HG02852 (cell line): Measurements from ENCODE around the gene CCDC85B.

Experiments used
- ATAC-seq: cut with Tn5 transposase; IDR thresholded peaks from one replicate; pipeline ENCODE4 v1.9.1; 2021; ENCODE audit warnings: mild to moderate bottlenecking, moderate library complexity; ENCODE audit not compliant: unreplicated experiment

Gene CCDC85B

GRCh38 chr11:65903715-65904114, 13.2 kb downstream of the CCDC85B start:
- ATAC-seq, result no peak

GRCh38 chr11:65906602-65907001, 16.1 kb downstream of the CCDC85B start:
- no peak for ATAC-seq

GRCh38 chr11:65907878-65908277, 17.4 kb downstream of the CCDC85B start:
- ATAC-seq, result no peak

DNA sequence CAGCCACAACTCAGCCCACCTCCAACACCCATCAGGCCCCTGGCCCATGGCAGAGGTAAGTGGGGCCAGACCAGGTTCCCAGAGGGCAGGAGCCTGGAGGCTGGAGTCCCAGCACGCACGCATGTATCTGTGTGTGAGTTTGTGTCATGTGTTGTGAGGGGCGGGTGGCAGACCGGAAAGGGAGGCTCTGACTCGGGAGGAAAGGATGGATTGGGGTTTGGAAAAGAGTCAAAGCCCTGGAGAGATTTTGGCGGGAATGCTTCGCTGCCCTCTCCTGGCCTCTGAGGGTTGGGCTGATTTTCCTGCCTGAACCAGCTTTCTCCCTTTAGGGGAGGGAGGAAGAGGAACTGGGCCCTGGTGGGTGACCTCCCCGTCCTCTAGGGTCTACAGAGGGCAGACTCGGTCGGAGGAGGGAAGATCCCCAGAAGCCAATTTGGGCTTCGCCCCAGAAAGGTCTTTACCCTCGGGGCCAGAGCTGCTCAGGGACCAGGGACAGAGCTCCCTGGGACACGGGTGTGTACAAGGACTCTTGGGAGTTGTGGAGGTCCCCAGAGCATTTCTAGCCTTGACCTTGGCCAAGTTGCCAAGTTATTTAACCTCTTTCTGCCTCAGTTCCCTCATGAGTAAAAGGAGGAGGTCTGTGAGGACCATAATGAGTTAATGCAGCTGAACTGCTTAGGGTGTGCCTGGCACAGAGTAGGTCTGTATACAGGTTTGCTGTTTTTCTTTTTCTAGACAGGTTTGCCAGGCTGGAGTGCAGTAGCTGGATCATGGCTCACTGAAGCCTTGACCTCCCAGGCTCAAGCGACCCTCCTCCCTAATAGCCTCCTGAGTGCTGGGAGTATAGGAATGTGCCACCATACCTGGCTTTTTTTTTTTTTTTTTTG, 21.5 kb downstream of the CCDC85B start:
- no peak for ATAC-seq

- ATAC-seq, result no peak
Observed at GRCh38 chr11:65912845-65913244, 22.4 kb downstream of the CCDC85B start.

- ATAC-seq, result no peak
Observed at GRCh38 chr11:65915101-65915820, 24.8 kb downstream of the CCDC85B start.

- ATAC-seq, result no peak
Observed at GRCh38 chr11:65915821-65916251, 25.4 kb downstream of the CCDC85B start.

DNA sequence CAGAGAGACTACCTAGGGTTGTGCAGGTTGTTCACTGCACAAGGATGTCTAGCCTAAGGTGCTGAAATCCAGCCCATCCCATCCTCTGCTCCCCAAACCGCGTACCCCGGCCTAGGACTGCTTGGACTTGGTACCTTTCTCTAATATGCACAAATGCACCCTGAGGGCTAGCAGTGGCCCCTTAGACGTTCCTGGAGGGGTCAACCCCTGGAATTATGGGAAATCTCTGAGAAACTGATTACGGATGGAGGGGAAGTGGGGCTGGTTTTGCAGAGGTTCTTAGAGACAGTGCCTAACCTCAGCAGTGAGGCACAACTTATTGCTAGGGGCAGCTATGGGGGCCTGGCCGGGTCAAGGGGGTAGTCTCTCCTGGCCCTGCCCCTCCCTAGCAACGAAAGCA, 25.9 kb downstream of the CCDC85B start:
- no peak for ATAC-seq

DNA sequence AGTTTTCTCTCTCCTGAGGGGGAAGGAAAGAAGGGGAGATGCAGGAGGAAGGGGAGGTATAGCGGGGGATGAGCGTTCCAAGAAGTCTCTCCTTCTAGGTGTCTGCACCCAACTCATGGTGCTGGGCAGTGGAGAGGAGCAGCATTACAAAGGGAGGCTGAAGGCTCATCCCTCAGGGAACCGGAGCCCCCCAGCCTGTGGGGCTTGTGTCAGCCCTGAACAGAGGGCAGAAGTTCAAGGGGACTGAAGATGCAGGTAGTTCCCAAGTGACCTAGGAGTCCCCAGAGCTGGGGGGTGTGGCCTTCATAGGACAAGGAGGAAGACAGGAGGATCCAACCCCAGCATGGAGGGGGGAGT, 26.6 kb downstream of the CCDC85B start:
- no peak for ATAC-seq

GRCh38 chr11:65917434-65918210, 27.1 kb downstream of the CCDC85B start:
- no peak for ATAC-seq

DNA sequence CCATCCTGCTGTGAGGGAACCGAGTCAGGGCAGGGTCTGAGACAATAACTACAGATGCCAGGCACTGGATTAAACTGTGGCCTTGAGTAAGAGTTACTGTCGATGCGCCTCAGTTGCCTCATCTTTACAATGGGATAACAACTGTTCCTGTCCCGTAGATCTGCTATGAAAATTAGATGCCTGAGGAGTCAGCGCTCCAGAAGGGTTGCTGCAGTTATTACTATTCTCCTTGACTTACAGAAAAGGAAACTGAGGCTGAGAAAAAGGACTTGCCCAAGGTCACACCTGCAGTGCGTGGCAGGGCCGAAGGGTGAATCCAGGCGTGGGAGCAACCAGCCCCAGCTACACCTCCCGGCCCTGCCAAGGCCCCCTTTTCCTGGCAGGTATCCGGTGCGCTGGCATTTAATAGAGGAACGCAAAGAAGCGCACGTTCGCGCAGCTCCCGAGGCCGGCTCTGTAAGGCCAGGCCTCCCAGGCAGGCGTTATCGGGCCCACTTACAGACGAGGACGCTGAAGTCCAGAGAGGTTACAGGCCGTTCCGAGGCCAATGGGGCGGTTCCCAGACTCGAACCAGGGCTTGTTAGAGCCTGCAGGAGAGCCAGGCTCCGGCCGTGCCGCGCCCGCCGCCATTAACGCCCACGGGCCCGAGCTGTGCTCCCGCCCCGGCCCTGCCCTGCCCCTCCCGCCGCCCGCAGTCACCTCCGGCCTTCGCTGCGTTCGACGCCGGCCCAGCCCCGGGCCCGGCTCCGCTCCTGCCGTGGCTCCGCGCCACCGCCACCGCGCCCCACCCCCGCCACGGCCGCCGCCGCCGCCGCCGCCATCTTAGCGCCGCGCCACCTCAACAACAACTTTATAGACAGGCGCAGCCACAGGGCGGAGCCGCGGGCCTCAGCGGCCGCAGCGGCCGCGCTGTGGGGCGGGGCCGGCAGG, 28.0 kb downstream of the CCDC85B start, which contains the start of gene C11orf68:
C11orf68 (minus strand) TSS at position 852 of the 930 bp plus-strand sequence; CDS start at position 821, 31 bp downstream.
- ATAC-seq, result peak; percentile 48

DNA sequence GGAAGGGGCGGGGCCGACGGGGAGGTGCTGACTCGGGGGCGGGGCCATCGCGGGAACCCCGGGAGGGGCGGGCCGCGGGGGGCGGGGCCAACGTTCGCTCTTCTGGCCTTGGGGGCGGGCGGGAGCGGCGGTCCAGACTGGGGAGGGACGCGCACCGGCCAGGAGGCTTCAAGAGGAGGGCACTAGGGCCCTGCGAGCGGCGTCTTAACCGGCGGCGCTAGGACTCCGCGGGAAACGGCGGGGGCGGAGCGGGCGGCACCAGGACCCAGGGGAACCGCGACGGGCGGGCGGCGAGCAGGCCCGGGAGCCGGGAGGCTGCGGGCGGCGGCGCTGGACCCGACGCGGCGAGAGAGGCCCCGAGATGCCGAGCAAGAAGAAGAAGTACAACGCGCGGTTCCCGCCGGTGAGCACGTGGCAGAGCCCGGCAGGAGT, 28.7 kb downstream of the CCDC85B start, which contains the start of gene DRAP1:
DRAP1 (plus strand) TSS at position 286 of the 432 bp plus-strand sequence; CDS start at position 362, 76 bp downstream.
- peak; percentile 82 for ATAC-seq

GRCh38 chr11:65919573-65920371, 29.3 kb downstream of the CCDC85B start:
- ATAC-seq, result peak; percentile 38

DNA sequence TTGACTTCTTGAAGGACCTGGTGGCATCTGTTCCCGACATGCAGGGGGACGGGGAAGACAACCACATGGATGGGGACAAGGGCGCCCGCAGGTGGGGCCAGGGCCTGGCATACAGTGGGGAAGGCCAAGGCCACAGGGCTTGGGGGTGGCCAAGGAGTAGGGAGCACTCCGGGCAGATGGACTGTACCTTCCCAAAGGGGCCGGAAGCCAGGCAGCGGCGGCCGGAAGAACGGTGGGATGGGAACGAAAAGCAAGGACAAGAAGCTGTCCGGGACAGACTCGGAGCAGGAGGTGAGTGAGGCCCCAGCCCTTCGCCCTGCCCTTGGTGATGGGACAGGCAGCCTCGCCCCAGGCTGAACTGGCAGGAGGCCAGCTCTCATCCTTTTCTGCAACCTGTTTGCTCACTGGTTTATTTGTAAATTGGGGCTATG, 29.9 kb downstream of the CCDC85B start:
- ATAC-seq, result no peak

- no peak for ATAC-seq
Observed at GRCh38 chr11:65921033-65921555, 30.6 kb downstream of the CCDC85B start.

DNA sequence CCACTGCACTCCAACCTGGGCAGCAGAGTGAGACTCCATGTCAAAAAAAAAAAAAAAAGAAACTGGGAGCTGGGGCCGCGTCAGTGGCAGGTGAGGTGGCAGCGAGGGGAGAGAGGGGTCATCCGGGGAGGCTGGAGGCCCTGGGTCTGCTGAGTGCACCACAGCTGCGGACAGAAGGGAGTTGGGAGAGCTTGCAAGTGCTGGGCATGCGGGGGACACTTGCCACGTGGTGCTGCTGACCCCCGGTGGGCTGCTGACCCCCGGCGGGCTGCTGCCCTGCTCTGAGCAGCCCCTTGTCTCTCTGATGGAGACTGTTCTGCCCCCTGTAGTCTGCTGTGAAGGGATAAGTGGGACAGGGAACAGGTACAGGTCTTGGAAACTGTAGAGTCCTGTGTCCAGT, 31.4 kb downstream of the CCDC85B start:
- no peak for ATAC-seq

DNA sequence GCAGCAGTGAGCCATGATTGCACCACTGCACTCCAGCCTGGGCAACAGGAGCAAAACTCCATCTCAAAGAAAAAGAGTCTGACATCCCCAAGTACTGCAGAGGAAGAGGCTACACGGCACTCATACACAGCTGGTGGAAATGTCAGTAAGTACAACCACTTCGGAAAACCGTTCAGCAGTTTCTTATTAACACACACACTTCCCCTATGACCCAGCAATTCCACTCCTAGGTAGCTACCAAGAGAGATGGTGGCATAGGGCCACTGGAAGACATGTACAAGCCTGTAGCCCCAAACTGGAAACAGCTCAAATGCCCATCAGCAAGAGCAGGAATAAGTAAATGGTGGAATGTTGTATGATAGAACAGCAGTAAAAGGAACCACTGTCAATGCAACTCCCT, 32.1 kb downstream of the CCDC85B start:
- ATAC-seq, result no peak

- ATAC-seq, result no peak
Observed at GRCh38 chr11:65925397-65925796, 34.9 kb downstream of the CCDC85B start.

DNA sequence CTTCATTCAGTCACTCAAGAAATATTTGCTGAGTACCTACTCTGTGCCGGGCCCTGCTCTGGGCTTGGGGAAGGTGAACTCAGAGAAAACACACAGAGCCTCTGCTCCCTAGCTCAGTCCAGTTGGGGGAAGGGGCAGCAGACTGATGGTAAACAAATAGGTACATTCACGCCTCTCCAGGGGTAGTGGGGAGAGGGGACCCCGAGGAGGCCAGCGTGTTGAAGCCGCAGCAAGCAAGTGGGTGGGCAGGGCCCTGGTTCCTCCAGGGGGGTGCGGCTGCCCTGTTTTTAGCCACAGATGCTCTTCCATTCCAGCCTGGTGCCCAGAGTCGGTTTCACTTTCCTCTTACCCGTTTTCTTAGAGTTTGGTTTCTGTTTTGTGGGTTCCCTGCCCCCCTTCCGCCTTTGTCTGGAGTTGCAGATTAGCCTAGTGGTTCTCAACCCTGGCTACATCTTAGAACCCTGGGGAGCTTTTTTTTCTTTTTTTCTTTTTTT, 37.5 kb downstream of the CCDC85B start:
- ATAC-seq, result peak; percentile 74
